HPDE6-E6E7 (cell line): ENCODE measurements around the gene FLRT2.

ENCODE experiments used
- DNase-seq: peaks from one replicate; pipeline ENCODE4 v3.0.0; 2011; ENCODE audit warnings: missing footprints; ENCODE audit errors: extremely low spot score

FLRT2 gene

GRCh38 chr14:85596562-85596961, 66.6 kb downstream of the FLRT2 start:
- DNase-seq: no peak

DNA sequence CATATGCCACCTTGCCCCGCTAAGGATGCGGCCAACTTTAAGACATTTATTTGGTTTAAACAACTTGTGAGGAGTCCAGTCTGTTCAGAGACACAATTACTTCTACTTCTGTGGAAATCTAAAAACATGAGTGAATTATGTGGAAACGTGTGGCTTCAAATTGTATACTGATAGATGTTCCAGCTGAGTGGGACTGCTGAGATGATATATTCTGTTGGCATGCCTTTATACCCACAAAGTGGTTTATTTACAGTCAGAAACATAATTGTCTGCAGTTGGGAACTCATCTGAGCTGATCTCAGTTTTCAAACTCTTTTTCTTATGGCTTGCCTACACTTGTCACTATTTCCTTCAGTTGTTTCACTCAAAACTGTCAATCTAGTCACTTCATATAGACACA, 67.8 kb downstream of the FLRT2 start:
- DNase-seq: no peak

DNA sequence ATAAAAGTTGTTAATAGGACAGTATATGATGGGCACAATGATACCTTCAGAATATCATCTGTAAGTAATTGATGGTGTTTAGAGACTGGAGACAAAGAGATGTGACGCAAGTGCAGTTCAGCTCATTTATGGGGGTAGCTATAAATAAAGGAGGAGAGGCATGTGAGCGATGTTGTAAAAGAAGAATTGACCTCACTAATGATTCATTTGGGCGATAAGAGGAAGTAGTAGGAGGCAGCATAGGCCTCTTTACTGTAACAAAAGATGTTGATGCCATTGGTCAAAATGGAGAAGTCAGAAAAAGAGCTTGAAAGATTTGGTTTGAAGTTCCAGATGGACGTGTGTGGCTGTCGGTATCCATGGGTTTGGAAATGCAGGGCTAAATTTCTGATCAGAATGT, 70.0 kb downstream of the FLRT2 start:
- DNase-seq: no peak

GRCh38 chr14:85601246-85601645, 71.3 kb downstream of the FLRT2 start:
- no peak for DNase-seq

DNA sequence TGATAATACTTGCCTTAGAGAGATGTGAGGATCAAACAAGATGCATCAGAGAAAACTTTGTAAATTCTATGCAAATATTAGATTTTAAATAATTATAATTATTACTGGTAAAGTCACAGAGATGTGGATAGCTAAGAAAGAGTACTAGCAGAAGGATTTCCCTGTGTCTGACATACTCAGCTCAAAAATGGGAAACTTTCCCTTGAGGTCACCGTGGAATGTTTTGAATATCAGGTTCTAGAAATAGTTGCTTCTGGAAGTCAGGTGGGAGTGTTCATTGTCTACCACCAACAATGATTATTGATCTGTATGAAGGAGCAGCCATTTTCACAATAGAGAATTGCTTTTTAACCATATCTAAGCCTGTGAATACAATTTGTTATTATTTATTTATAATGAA, 71.7 kb downstream of the FLRT2 start:
- DNase-seq: no peak

- no peak for DNase-seq
These were observed 72.4 kb downstream of the FLRT2 start for GRCh38 chr14:85602345-85602744.

- DNase-seq: no peak
These were observed 74.1 kb downstream of the FLRT2 start for GRCh38 chr14:85604021-85604420.

DNA sequence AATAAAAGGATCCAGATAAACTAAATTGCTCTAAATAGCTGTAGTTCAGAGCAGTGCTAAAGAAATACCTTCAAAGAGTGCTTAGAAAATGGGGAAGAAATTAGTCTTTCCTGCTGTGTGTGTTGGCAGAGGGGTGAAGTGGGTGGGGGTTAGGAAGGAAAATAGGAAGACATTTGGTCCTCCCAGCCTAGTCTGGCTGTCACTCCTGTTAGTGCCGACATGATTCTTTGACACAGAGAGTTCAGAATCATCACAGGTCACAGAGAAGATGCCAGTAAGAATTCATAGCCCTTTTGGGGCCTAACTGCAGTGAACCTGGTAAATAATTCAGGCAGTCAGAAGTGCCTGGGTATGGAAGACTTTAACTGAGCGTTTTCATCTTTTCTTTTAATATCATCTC, 74.8 kb downstream of the FLRT2 start:
- DNase-seq: no peak

DNA sequence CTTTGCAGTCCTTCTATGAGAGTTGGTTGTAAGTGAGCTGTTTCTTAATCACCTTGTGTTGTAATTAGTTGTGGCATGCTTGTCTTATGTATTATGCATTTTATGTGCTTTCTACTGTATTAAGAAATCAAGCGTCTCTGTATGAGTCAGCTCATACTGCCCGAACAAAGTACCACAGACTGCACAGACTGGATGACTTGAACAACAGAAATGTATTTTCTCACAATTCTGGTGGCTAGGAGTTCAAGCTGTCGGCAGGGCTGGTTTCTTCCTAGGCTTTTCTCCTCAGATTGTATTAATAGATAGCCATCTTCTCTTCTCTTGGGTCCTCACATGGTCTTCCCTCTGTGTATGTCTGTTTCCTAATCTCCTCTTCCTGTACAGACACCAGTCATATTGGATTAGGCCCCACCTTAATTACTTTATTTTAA, 77.7 kb downstream of the FLRT2 start:
- peak; percentile 40 for DNase-seq

- no peak for DNase-seq
These were observed 83.6 kb downstream of the FLRT2 start for GRCh38 chr14:85613496-85613895.

GRCh38 chr14:85616386-85616885, 86.5 kb downstream of the FLRT2 start:
- no peak for DNase-seq

- no peak for DNase-seq
These were observed 86.9 kb downstream of the FLRT2 start for GRCh38 chr14:85616886-85617285.

- no peak for DNase-seq
These were observed 87.8 kb downstream of the FLRT2 start for GRCh38 chr14:85617791-85618190.

GRCh38 chr14:85618390-85618789, 88.4 kb downstream of the FLRT2 start:
- DNase-seq: no peak

DNA sequence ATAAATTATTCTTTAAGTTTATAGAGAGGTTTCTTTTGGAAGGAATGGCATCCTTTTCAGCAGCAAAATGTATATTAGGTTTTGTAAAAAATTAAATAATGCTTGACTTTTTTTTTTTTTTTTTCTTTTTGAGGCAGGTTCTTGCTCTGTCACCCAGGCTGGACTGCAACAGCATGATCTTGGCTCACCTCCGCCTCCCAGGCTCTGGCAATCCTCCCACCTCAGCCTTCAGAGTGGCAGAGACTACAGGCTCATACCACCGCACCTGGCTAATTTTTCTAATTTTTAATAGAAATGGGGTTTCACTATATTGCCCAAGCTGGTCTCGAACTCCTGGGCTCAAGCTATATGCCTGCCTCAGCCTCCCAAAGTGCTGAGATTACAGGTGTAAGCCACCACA, 89.0 kb downstream of the FLRT2 start:
- no peak for DNase-seq

GRCh38 chr14:85619851-85620250, 89.9 kb downstream of the FLRT2 start:
- DNase-seq: no peak

DNA sequence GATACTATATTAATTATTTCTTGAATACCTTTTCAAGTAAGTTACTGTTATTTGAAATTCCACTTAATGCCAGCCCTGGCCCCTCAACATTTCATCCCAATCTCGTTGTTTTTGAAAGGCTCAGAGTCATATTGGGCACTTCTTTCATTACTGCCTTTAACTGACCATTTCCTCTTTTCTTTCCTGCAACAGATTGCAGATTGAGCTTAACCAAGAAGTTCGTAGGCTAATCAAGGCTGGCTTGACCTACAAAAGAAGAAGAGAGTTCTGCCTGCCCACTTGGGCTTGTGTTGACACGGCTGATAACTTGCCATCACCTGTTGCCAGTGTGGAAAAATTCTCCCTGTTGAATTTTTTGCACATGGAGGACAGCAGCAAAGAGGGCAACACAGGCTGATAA, 91.0 kb downstream of the FLRT2 start:
- no peak for DNase-seq

- DNase-seq: no peak
These were observed 92.2 kb downstream of the FLRT2 start for GRCh38 chr14:85622106-85622505.

DNA sequence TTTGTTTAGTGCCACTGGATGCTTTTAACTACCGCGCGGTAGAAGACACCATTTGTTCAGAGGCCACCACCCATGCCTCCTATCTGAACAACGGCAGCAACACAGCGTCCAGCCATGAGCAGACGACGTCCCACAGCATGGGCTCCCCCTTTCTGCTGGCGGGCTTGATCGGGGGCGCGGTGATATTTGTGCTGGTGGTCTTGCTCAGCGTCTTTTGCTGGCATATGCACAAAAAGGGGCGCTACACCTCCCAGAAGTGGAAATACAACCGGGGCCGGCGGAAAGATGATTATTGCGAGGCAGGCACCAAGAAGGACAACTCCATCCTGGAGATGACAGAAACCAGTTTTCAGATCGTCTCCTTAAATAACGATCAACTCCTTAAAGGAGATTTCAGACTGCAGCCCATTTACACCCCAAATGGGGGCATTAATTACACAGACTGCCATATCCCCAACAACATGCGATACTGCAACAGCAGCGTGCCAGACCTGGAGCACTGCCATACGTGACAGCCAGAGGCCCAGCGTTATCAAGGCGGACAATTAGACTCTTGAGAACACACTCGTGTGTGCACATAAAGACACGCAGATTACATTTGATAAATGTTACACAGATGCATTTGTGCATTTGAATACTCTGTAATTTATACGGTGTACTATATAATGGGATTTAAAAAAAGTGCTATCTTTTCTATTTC, 93.2 kb downstream of the FLRT2 start:
- DNase-seq: no peak

- no peak for DNase-seq
These were observed 96.1 kb downstream of the FLRT2 start for GRCh38 chr14:85625925-85626585.

- DNase-seq: no peak
These were observed 104.3 kb downstream of the FLRT2 start for GRCh38 chr14:85634205-85634604.

GRCh38 chr14:85644211-85644610, 114.3 kb downstream of the FLRT2 start:
- DNase-seq: no peak

- DNase-seq: no peak
These were observed 123.1 kb downstream of the FLRT2 start for GRCh38 chr14:85653029-85653428.
